ENCODE data around the gene SLC6A5. TPM values are rescaled to one million over a fixed set of nuclear protein-coding genes. Genes with fewer than 3 reads are reported as not detected.

SLC6A5 gene
- total and polyA plus RNA-seq, 2 donors (not counting 3 experiments of a cell fraction or from before 2014, with no cell fraction given), result not detected

DNA sequence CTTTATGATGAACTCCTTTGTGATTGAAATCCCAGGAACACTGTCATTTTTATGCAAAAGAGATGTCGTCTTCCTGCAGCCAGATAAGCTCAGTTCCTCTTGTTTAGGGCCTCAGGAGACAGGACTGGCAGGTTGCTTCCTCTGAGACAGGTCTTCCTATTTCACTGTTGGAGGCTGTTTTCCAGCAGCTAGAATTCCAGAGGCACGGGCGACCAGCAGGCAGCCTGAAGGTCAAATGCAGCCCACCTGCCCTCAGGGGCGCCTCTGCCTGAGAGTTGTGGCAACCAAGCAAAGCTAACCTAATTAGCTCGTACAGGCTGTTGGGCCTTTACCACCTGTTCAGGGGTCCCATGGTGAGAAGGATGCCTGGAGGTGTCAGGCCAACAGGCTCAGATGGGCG lies 22.3 kb downstream of the SLC6A5 start:
- H3K4me2 ChIP-seq (ENCODE audit: insufficient read depth, low read length), result no peak overlapping the region
- H3K9me3 ChIP-seq (replicated peaks; ENCODE audit: control insufficient read depth, insufficient read depth, low read length), result no peaks in the 10 kb centered on the region
- H3K4me1 ChIP-seq (ENCODE audit: control insufficient read depth, extremely low read depth, insufficient read depth, low read length), result no peaks in the 10 kb centered on the region
- no peaks in the 10 kb centered on the region for H3K79me2 ChIP-seq (ENCODE audit: control insufficient read depth, insufficient read depth, low read length)
- FAIRE-seq, result no peak
- no TSS peak for BruUV-seq (replicated peaks)
- intact Hi-C loops (cut with micrococcal nuclease) (no loop called here), dilution Hi-C loops (cut with MboI; ENCODE audit: extremely low pct_ligation_motif_present, low sequenced_read_pairs) (no loop called here)
- H3K27me3 ChIP-seq (ENCODE audit: control insufficient read depth in 2 of 2, insufficient read depth in 2 of 2, low read length in 2 of 2), result no peaks in the 10 kb centered on the region
- ChIA-PET POLR2A (no interaction called here), CTCF (no interaction called here)
- TF ChIP-seq EZH2 (IDR thresholded peaks at IDR 0.05; ENCODE audit: borderline replicate concordance, low read depth, low read length, severe bottlenecking), result no peak
- no peak for TF ChIP-seq MYC (IDR thresholded peaks at IDR 0.05; ENCODE audit: low read depth, low read length)
- H3K4me3 ChIP-seq (replicated peaks in 1 of 3; ENCODE audit: insufficient read depth in 1 of 3, low read depth in 1 of 3, low read length in 3 of 3), result no peak overlapping the region
- no peak overlapping the region for H3K27ac ChIP-seq (ENCODE audit: insufficient read depth, low read depth, low read length)
- no peaks in the 10 kb centered on the region for H4K20me1 ChIP-seq (replicated peaks; ENCODE audit: control insufficient read depth, extremely low read depth, insufficient read depth, low read length)
- H3K9ac ChIP-seq (replicated peaks; ENCODE audit: extremely low read depth, insufficient read depth, low read length), result no peak overlapping the region
- DNase-seq (ENCODE audit: low read depth, low spot score), result no peak
- H3K9me1 ChIP-seq (replicated peaks; ENCODE audit: control insufficient read depth, extremely low read depth, insufficient read depth, low read length), result no peaks in the 10 kb centered on the region
- H3K36me3 ChIP-seq (ENCODE audit: control insufficient read depth in 2 of 2, extremely low read depth in 1 of 2, insufficient read depth in 2 of 2, low read length in 2 of 2), result no peaks in the 10 kb centered on the region
- H2AFZ ChIP-seq (ENCODE audit: low read depth, low read length), result no peak overlapping the region

DNA sequence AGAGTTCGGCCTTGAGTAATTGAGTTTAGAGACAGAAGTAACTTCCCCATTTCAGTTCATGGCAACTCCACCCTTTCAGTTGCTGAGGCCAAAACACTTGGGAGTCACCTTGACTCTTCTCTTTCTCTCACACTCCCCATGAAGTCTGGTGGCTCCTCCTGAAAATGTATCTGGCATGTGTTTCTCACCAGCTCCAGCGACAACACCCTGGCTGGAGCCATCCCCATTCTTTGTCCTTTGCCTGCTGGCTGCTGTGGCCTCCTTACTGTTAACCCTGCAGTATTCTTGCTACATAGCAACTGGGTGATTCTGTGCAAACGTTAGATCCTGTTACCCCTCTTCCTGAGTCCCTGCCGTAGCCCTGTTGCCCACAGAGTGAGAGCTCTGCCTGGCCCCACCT lies 23.8 kb downstream of the SLC6A5 start:
- H3K36me3 ChIP-seq (ENCODE audit: control insufficient read depth in 2 of 2, extremely low read depth in 1 of 2, insufficient read depth in 2 of 2, low read length in 2 of 2), result no peaks in the 10 kb centered on the region
- no peak for TF ChIP-seq EZH2 (IDR thresholded peaks at IDR 0.05; ENCODE audit: borderline replicate concordance, low read depth, low read length, severe bottlenecking)
- no peak for TF ChIP-seq JUN (IDR thresholded peaks at IDR 0.05; ENCODE audit: borderline replicate concordance, insufficient read depth, insufficient read length, low read depth)
- TF ChIP-seq POLR2AphosphoS5 (IDR thresholded peaks at IDR 0.05; ENCODE audit: insufficient read depth, low read depth, low read length), result no peak
- TF ChIP-seq GATA2 (IDR thresholded peaks at IDR 0.05; ENCODE audit: insufficient read depth, insufficient read length, low read depth, low read length), result no peak
- TF ChIP-seq POLR2A (IDR thresholded peaks at IDR 0.05; ENCODE audit: low read depth, low read length), result no peak
- no peak for TF ChIP-seq MYC (IDR thresholded peaks at IDR 0.05; ENCODE audit: low read depth, low read length)
- TF ChIP-seq, protein P1, sequence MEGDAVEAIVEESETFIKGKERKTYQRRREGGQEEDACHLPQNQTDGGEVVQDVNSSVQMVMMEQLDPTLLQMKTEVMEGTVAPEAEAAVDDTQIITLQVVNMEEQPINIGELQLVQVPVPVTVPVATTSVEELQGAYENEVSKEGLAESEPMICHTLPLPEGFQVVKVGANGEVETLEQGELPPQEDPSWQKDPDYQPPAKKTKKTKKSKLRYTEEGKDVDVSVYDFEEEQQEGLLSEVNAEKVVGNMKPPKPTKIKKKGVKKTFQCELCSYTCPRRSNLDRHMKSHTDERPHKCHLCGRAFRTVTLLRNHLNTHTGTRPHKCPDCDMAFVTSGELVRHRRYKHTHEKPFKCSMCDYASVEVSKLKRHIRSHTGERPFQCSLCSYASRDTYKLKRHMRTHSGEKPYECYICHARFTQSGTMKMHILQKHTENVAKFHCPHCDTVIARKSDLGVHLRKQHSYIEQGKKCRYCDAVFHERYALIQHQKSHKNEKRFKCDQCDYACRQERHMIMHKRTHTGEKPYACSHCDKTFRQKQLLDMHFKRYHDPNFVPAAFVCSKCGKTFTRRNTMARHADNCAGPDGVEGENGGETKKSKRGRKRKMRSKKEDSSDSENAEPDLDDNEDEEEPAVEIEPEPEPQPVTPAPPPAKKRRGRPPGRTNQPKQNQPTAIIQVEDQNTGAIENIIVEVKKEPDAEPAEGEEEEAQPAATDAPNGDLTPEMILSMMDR (IDR thresholded peaks at IDR 0.05; ENCODE audit: extremely low read depth in 1 of 2, insufficient read depth in 1 of 2, low read depth in 1 of 2, low read length in 2 of 2), result no peak
- no peak for TF ChIP-seq FOS (IDR thresholded peaks at IDR 0.05; ENCODE audit: borderline replicate concordance, insufficient read depth, low read length)
- TF ChIP-seq, protein P2, sequence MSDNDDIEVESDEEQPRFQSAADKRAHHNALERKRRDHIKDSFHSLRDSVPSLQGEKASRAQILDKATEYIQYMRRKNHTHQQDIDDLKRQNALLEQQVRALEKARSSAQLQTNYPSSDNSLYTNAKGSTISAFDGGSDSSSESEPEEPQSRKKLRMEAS (IDR thresholded peaks at IDR 0.05; ENCODE audit: insufficient read depth, insufficient read length), result no peak
- dilution Hi-C loops (cut with MboI; ENCODE audit: extremely low pct_ligation_motif_present, low sequenced_read_pairs) (no loop called here), intact Hi-C loops (cut with micrococcal nuclease) (no loop called here)
- ChIA-PET CTCF (no interaction called here), POLR2A (no interaction called here)
- H2AFZ ChIP-seq (ENCODE audit: low read depth, low read length), result no peak overlapping the region
- H3K9me1 ChIP-seq (replicated peaks; ENCODE audit: control insufficient read depth, extremely low read depth, insufficient read depth, low read length), result no peaks in the 10 kb centered on the region
- no peak overlapping the region for H3K9ac ChIP-seq (replicated peaks; ENCODE audit: extremely low read depth, insufficient read depth, low read length)
- FAIRE-seq, result no peak
- H3K27me3 ChIP-seq (ENCODE audit: control insufficient read depth in 2 of 2, insufficient read depth in 2 of 2, low read length in 2 of 2), result no peaks in the 10 kb centered on the region
- no peak overlapping the region for H3K4me2 ChIP-seq (ENCODE audit: insufficient read depth, low read length)
- H3K27ac ChIP-seq (ENCODE audit: insufficient read depth, low read depth, low read length), result no peak overlapping the region
- H4K20me1 ChIP-seq (replicated peaks; ENCODE audit: control insufficient read depth, extremely low read depth, insufficient read depth, low read length), result no peaks in the 10 kb centered on the region
- no peaks in the 10 kb centered on the region for H3K4me1 ChIP-seq (ENCODE audit: control insufficient read depth, extremely low read depth, insufficient read depth, low read length)
- H3K79me2 ChIP-seq (ENCODE audit: control insufficient read depth, insufficient read depth, low read length), result no peaks in the 10 kb centered on the region
- no peaks in the 10 kb centered on the region for H3K9me3 ChIP-seq (replicated peaks; ENCODE audit: control insufficient read depth, insufficient read depth, low read length)
- H3K4me3 ChIP-seq (replicated peaks in 1 of 3; ENCODE audit: insufficient read depth in 1 of 3, low read depth in 1 of 3, low read length in 3 of 3), result no peak overlapping the region
- no peak for DNase-seq (ENCODE audit: low read depth, low spot score)
- no TSS peak for BruUV-seq (replicated peaks)

Measured in endothelial cell of umbilical vein (primary cell).